Bronchial epithelial cell (primary cell): ENCODE measurements around the gene RPAIN. TPM values are rescaled to one million over a fixed set of nuclear protein-coding genes. Genes with fewer than 3 reads are reported as not detected.

Experiments
- DNase-seq: peaks from one replicate; pipeline ENCODE4 v3.0.0-alpha.2; 2010; ENCODE audit warnings: low read depth
- FAIRE-seq: peaks from 2 replicates; lab custom pipeline; 2011; peaks lifted over from hg19 to GRCh38; lab: Jason Lieb, UNC
- H3K27me3 ChIP-seq: 2 replicates; pipeline ENCODE4 v1.5.1; 2011; ENCODE audit warnings: low read length; ENCODE audit not compliant: control insufficient read depth, insufficient read depth
- H3K36me3 ChIP-seq: 2 replicates; pipeline ENCODE4 v1.5.1; 2011; ENCODE audit warnings: low read length; ENCODE audit not compliant: control insufficient read depth, insufficient read depth
- H3K4me3 ChIP-seq: 2 replicates; pipeline ENCODE4 v1.5.1; 2011; ENCODE audit warnings: mild to moderate bottlenecking, low read depth, low read length, control low read depth
- total RNA-seq: library from RNA; depleted of rRNA; stranded (reverse); fragments of >200 nt; gene quantifications from 2 replicates; pipeline ENCODE4 v1.2.1, GENCODE V29; 2014
- TF ChIP-seq, protein P1 (sequence below): IDR thresholded peaks from 2 replicates; pipeline ENCODE4 v1.5.1; 2011; ENCODE audit warnings: mild to moderate bottlenecking, moderate library complexity, low read length, control low read depth, inconsistent platforms; ENCODE audit not compliant: insufficient read depth, severe bottlenecking

RPAIN gene
- total RNA-seq, 1 donor from 2014 or later: 50.5 TPM

- FAIRE-seq (peak; percentile 79), DNase-seq (no peak)
- H3K36me3 ChIP-seq: peaks cover 18% of the 10 kb centered on the region
- H3K4me3 ChIP-seq: no peak overlapping the region
- TF ChIP-seq, protein P1, sequence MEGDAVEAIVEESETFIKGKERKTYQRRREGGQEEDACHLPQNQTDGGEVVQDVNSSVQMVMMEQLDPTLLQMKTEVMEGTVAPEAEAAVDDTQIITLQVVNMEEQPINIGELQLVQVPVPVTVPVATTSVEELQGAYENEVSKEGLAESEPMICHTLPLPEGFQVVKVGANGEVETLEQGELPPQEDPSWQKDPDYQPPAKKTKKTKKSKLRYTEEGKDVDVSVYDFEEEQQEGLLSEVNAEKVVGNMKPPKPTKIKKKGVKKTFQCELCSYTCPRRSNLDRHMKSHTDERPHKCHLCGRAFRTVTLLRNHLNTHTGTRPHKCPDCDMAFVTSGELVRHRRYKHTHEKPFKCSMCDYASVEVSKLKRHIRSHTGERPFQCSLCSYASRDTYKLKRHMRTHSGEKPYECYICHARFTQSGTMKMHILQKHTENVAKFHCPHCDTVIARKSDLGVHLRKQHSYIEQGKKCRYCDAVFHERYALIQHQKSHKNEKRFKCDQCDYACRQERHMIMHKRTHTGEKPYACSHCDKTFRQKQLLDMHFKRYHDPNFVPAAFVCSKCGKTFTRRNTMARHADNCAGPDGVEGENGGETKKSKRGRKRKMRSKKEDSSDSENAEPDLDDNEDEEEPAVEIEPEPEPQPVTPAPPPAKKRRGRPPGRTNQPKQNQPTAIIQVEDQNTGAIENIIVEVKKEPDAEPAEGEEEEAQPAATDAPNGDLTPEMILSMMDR: no peak
- H3K27me3 ChIP-seq: no peaks in the 10 kb centered on the region
These were observed 39.4 kb upstream of the RPAIN start for GRCh38 chr17:5380491-5381135.

- FAIRE-seq (no peak), DNase-seq (peak; percentile 17)
- H3K36me3 ChIP-seq: peaks cover 17% of the 10 kb centered on the region
- H3K4me3 ChIP-seq: no peak overlapping the region
- TF ChIP-seq, protein P1: no peak
- H3K27me3 ChIP-seq: no peaks in the 10 kb centered on the region
These were observed 38.4 kb upstream of the RPAIN start for GRCh38 chr17:5381542-5381941.

GRCh38 chr17:5391678-5392077, 28.3 kb upstream of the RPAIN start:
- FAIRE-seq: peak; percentile 13
- Histone ChIP-seq H3K36me3 (peaks cover 15% of the 10 kb centered on the region), H3K27me3 (no peaks in the 10 kb centered on the region), H3K4me3 (no peak overlapping the region)
- TF ChIP-seq, protein P1: no peak
- DNase-seq: no peak

DNA sequence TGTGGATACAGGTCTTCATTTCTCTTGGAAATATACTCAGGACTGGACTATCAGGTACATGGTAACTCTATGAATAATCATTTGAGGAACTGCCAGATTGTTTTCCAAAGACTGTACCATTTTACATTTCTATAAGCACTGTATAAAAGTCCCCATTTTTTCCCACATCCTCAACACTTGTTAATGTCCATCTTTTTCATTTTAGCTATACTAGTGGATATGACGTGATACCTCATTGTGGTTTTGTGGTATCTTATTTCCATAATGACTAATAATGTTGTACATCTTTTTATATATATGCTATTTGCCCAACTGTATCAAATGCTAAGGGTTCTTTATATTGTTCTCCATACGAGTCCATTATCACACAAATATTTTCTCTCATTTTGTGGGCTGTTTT, 23.4 kb upstream of the RPAIN start:
- no peak for FAIRE-seq
- Histone ChIP-seq H3K36me3 (peaks cover 9% of the 10 kb centered on the region), H3K27me3 (no peaks in the 10 kb centered on the region), H3K4me3 (no peak overlapping the region)
- no peak for DNase-seq
- TF ChIP-seq, protein P1: no peak

DNA sequence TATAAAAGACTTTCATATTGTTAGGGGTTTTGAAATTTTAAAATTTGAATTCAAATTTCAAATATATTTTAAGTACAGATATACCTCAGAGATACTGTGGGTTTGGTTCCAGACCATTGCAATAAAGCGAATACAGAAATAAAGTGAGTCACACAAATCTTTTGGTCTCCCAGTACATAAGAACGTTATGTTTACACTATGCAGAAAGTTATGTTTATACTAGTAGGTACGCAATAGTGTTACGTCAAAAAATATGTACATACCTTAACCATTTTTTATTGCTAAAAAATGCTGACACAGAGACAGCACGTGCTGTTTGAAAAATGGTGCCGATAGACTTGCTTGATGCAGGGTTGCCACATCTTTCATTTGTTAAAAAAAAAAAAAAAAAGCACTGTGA, 20.2 kb upstream of the RPAIN start:
- FAIRE-seq (no peak), DNase-seq (no peak)
- peaks cover 8% of the 10 kb centered on the region for H3K36me3 ChIP-seq
- H3K4me3 ChIP-seq: no peak overlapping the region
- TF ChIP-seq, protein P1: no peak
- no peaks in the 10 kb centered on the region for H3K27me3 ChIP-seq

DNA sequence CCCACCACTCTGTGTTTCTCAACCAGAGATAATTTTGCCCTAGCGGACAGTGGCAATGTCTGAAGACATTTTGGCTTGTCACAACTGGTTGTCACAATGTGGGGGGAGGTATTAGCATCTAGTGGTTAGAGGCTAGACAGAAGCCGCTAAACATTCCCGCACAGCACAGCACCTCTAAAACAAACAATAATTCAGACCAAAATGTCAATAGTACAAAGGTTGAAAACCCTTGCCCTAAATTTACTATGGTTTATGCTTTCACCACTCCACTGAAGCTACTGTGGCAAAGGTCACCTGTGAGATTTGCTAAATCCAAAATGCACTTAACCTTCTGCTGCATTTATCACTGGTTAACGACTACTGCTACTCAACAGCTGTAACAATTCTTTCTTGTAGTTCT, 14.6 kb upstream of the RPAIN start:
- DNase-seq (no peak), FAIRE-seq (no peak)
- H3K4me3 ChIP-seq: no peak overlapping the region
- no peaks in the 10 kb centered on the region for H3K27me3 ChIP-seq
- peaks cover 24% of the 10 kb centered on the region for H3K36me3 ChIP-seq
- TF ChIP-seq, protein P1: no peak
